Hepatic stellate cell (primary cell): Measurements from ENCODE around the gene MSANTD2.

Experiments
- DNase-seq: peaks from one replicate; pipeline ENCODE4 v3.0.0; 2011; ENCODE audit warnings: low spot score

The MSANTD2 gene

DNA sequence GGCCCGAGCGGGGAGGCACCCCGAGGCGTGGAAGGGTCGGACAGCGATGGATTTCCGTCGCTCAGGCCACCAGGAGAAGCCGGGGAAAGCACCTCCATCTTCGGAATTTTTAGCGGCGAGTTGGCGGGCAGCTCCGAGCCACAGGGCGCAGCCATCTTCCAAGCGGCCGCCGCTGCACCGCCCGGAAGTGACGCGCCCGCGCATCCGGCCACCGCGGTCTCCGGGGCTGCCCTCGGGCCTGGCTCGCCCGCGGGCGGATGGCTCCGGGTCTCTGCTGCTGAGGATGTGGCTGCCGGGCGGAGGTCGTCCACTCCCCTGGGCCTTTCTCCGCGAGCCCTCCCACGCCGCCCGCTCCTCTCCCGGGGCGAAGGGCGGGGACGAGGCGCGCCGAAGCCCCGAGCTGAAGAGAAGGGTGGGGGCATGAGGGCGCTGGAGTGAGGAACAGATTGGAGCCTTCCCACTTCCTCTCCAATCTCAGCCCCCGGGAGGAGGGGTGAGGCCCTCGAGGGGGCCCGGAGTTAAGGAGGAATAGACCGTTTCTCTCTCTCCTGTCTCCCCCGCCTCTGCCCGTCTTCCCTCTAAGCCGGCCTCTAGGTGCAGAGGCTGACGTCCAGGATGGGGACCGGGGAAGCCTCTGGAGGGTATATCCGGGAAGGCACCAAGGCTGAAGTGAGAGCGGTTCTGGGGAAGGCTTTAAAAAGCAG, at the start of gene MSANTD2:
TSS of gene MSANTD2 (minus strand) at position 181 of the 704 bp plus-strand sequence. CDS start at position 155, 26 bp downstream.
- peak; percentile 86 for DNase-seq

GRCh38 chr11:124846070-124846673, 46.0 kb upstream of the MSANTD2 start:
- no peak for DNase-seq

GRCh38 chr11:124844664-124845079, 44.5 kb upstream of the MSANTD2 start:
- no peak for DNase-seq

DNA sequence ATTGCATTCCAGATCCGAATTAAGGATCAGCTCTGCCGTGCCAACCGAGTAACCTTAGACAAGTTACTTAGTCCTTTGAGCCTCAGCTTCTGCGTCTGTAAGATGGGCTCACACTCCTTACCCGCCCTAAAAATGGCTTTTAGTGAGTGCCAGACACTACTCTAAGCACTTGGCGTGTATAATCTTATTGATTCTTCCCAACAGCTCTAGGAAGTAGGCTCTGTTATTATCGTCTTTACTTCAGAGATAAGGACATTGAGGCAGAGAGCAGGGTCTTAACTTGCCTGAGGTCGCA, 43.4 kb upstream of the MSANTD2 start:
- no peak for DNase-seq

DNA sequence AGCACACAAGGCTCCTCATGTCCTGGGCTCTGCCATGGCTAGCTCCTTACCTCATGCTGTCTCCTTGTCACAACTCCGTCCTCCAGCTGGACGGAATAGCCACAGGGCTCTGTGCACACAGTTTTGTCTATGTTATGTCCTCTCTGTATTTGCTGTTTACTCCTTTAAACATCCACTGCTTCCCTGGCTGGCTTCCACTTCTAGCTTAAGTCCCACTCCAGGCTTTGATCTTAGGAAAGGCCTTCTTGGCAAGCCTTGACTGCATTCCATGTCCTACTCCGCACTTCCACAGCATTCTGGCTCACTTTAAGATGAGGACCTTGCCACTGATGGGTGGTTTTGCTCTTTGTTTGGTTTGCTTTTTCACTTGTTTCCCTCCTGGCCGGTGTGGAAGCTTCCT, 42.1 kb upstream of the MSANTD2 start:
- no peak for DNase-seq

GRCh38 chr11:124841840-124842239, 41.6 kb upstream of the MSANTD2 start:
- DNase-seq, result no peak

- DNase-seq, result no peak
Measured at GRCh38 chr11:124841201-124841600, 41.0 kb upstream of the MSANTD2 start.

DNA sequence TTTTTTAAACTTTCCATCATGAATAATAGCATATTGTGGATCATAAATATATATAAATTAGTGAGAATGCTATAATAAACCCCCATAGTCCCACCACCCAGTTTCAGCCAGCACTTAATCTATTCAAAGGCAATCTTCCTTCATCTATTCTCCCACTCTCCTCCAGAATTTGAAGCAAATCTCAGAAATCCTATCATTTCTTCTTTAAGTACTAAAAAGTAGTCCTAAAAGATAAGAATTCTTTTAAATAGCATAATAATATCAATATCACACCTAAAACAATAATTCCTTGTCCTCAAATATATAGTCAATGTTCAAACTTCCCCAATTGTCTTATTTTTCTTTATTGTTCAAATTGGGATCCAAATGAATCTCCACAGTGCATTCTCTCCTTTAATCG, 40.5 kb upstream of the MSANTD2 start:
- DNase-seq, result no peak

GRCh38 chr11:124839972-124840621, 39.9 kb upstream of the MSANTD2 start:
- no peak for DNase-seq

DNA sequence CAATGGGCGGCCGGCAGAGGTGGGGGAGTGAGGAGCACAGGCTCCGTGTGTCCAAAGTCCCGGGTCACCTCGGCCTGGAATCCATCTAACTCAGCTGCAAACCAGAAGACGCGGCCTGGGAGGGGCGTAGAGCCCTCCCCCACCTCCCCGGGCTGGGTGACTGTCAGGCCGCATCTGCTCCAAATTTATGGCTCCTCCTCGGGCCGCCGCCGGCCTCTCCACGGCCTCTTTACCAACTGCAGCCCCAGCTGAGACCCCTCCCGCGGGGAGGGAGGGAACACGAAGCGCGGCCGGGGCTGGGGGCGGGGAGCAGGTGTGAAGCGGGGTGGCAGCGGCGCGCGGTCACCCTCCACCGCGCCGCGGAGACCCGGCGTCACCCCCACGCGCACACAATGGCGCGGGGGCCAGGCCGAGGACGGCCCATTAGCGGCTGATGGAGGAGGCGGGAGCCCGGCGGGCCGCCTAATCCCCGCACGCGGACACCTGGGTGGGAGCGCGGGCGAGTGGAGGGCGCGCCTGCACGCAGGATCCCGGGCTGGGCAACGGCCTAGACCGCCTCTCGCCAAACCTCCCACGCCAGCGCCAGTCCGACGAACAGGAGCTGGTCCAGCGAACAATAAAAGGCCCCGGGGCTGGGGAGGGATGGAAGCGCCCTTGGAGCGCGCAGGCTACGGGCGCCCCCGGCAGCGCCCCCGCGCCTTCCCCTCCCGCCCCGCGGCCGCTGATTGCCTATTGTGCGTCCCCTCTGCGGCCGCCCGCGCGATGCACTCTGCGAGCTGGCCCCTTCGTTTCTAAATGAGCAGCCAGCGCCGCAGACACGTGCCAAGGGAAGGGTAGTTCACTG, 39.1 kb upstream of the MSANTD2 start:
- no peak for DNase-seq

DNA sequence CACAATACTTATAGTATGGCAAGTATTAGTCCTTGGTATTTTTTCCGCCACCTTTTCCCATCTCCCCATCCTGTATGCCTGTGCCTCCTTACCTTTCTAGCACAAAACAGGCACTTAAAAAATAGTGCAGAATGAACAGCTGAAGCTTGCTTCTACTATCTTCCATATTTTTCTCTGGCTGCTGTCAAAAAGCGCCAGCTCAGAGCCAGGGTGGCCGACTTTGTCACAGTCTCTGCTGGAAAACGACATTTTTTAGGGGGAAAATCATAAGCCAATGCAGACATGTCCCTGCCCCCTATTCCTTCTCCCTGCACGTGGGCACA, 38.6 kb upstream of the MSANTD2 start:
- DNase-seq, result no peak

DNA sequence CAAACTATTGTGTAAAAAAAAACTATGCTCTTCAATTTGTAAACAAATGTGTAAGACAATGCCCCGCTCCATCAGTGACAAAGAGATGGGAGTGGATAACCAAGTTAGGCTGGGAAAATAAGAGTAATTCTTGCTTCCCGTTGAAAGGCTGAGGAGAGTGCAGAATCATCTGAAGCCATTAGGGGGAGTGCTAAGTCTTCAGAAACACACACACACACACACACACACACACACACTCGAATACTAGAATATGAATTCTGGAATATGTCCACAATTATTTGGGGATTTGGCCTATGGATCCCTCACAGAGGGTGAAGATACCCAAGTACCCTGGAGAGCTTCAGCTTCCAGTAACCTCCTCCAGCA, 37.3 kb upstream of the MSANTD2 start:
- peak; percentile 74 for DNase-seq

DNA sequence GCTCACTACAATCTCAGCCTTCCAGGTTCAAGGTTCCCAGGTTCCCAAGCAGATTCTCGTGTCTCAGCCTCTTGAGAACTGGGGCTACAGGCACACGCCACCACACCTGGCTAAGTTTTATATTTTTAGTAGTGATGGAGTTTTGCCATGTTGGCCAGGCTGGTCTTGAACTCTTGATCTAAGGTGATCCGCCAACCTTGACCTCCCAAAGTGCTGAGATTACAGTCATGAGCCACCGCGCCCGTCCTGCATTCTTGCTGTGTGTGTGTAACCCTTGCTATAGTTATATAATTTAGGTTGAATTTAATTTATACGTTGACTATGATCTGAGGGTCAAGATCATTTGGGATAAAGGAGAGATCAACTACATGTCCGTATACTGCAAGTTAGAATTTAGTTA, 35.7 kb upstream of the MSANTD2 start:
- no peak for DNase-seq

GRCh38 chr11:124834526-124835180, 34.4 kb upstream of the MSANTD2 start:
- no peak for DNase-seq

GRCh38 chr11:124832571-124832970, 32.4 kb upstream of the MSANTD2 start:
- DNase-seq, result no peak

DNA sequence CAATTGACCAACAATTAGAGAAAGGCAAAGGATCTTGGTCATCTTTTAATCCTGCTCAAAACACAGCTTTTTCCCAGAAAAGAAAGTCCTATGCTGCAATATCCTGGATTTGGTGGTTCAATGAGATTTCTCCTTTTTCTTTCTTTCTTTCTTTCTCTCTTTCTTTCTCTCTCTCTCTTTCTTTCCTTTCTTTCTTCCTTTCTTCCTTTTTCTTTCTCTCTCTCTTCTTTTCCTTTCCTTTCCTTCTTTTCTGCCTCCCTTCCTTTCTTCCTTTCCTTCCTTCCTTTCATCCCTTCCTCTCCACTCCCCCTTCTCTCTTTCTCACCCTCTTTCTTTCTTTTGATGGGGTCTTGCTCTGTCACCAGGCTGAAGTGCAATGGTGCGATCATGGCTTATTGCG, 31.7 kb upstream of the MSANTD2 start:
- no peak for DNase-seq

GRCh38 chr11:124830749-124831148, 30.5 kb upstream of the MSANTD2 start:
- no peak for DNase-seq

- DNase-seq, result no peak
Measured at GRCh38 chr11:124829986-124830385, 29.8 kb upstream of the MSANTD2 start.

DNA sequence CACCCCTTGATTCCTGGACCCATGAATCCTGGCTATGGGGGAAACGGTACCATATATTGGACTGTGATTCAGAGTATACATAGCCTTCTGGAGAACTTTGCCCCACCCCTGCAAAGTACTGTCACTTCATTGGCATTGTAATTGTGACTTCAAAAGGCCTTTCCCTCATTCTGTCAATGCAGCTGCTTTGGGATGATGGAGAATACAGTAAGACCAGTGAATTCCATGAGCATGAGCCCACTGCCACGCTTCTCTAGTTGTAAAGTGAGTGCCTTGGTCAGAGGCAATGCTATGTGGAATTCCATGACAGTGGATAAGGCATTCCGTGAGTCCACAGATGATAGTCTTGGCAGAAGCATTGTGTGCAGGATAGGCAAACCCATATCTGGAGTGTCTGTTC, 25.7 kb upstream of the MSANTD2 start:
- DNase-seq, result no peak

DNA sequence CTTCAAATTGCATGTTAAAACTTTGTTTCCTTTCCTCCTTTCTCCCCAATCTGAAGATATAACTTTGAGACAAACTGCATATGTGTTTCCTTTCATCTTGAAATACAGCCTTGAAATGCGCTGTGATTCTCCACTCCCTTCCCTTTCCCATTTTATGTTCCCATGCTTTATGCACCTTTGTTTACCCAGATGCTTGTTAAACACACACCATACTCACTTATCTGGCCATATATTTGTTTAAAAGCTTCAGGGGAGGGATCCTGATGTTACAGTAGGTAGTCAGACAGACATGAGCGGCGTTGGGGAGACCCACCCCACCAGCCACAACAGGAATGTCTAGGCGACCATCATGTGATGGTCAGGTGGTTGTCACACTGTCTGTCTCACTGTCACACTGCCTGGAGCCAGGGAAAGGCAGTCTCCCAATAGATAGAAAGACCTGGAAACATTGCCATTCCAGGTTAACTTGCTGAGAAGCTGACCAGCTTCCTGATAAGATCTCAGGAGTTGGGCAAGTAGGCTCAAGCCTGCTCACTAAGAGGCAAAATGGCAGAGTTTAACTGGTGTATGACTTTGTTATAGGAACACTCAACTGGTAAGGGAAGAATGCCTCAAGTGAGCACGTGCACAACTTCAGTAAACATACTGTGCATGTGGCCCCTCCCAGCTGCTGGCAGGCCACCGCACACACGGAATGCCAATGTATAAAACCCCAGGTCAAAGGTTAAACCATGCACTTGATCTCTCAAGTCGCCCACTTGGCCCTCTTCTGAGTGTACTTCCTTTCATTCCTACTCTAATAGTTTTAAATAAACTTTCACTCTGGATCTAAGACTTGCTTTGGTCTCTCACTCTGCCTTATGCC, 23.5 kb upstream of the MSANTD2 start:
- no peak for DNase-seq

GRCh38 chr11:124821995-124822730, 22.0 kb upstream of the MSANTD2 start:
- DNase-seq, result no peak
